ENCODE data around the gene CLDN1. TPM values are rescaled to one million over a fixed set of nuclear protein-coding genes. Genes with fewer than 3 reads are reported as not detected.

The CLDN1 gene
- total and polyA plus RNA-seq, 2 of the 13 experiments (the other 11 are each of a cell fraction or from before 2014, with no cell fraction given) = 42.7 to 51.6 TPM

- Histone ChIP-seq H4K20me1 (ENCODE audit: insufficient read depth, low read length) (no peaks in the 10 kb centered on the region), H3K9ac (ENCODE audit: insufficient read depth, low read depth, low read length) (no peak overlapping the region), H3K4me2 (ENCODE audit: low read depth, low read length) (no peak overlapping the region), H3K4me3 (replicated peaks in 1 of 3; ENCODE audit: insufficient read depth in 1 of 3, low read depth in 2 of 3, low read length in 3 of 3) (no peak overlapping the region), H3K4me1 (ENCODE audit: insufficient read depth, low read length) (no peaks in the 10 kb centered on the region), H3K36me3 (replicated peaks in 1 of 2; ENCODE audit: control insufficient read depth in 1 of 2, insufficient read depth in 2 of 2, low read length in 2 of 2) (no peaks in the 10 kb centered on the region), H2AFZ (ENCODE audit: low read length) (no peak overlapping the region), H3K79me2 (ENCODE audit: insufficient read depth, low read length) (no peaks in the 10 kb centered on the region), H3K27ac (ENCODE audit: extremely low read length, insufficient read depth, low read length) (no peak overlapping the region), H3K27me3 (ENCODE audit: control insufficient read depth in 1 of 2, insufficient read depth in 2 of 2, low read length in 2 of 2) (no peaks in the 10 kb centered on the region), H3K9me3 (ENCODE audit: low read length) (no peaks in the 10 kb centered on the region)
- 16% methylated on average over 1 of the region's 1 CpG for WGBS (ENCODE audit: low lambda C conversion rate)
- FAIRE-seq = no peak
- DNase-seq (ENCODE audit: low spot score) = no peak
- ATAC-seq = no peak
- BruUV-seq (replicated peaks) = no TSS peak
- TF ChIP-seq ZSCAN29 (CRISPR knock-in tag; conservative IDR thresholded peaks at IDR 0.05) = no peak
- no peak for TF ChIP-seq ZNF331 (CRISPR knock-in tag; IDR thresholded peaks at IDR 0.05)
- no peak for TF ChIP-seq PLSCR1 (CRISPR knock-in tag; IDR thresholded peaks at IDR 0.05; ENCODE audit: borderline replicate concordance)
- no peak for TF ChIP-seq ZBTB8A (CRISPR knock-in tag; IDR thresholded peaks at IDR 0.05; ENCODE audit: borderline replicate concordance, low read depth)
- no peak for TF ChIP-seq SUZ12 (IDR thresholded peaks at IDR 0.05; ENCODE audit: low read depth, low read length)
- TF ChIP-seq ZNF704 (CRISPR knock-in tag; IDR thresholded peaks at IDR 0.05; ENCODE audit: borderline replicate concordance) = no peak
- TF ChIP-seq ARHGAP35 (CRISPR knock-in tag; IDR thresholded peaks at IDR 0.05; ENCODE audit: borderline replicate concordance) = no peak
- TF ChIP-seq ZNF674 (CRISPR knock-in tag; IDR thresholded peaks at IDR 0.05; ENCODE audit: low read depth) = no peak
- no peak for TF ChIP-seq GLMP (CRISPR knock-in tag; IDR thresholded peaks at IDR 0.05; ENCODE audit: borderline replicate concordance)
- no peak for TF ChIP-seq GPN1 (CRISPR knock-in tag; IDR thresholded peaks at IDR 0.05; ENCODE audit: borderline replicate concordance)
- TF ChIP-seq MTA1 (CRISPR knock-in tag; IDR thresholded peaks at IDR 0.05; ENCODE audit: borderline replicate concordance) = no peak
- no peak for TF ChIP-seq YY1 (IDR thresholded peaks at IDR 0.05; ENCODE audit: insufficient read depth, insufficient replicate concordance, low read depth, low read length)
- TF ChIP-seq ZBTB7A (CRISPR knock-in tag; IDR thresholded peaks at IDR 0.05) = no peak
- no peak for TF ChIP-seq ISL2 (CRISPR knock-in tag; IDR thresholded peaks at IDR 0.05)
- no peak for TF ChIP-seq HNF4G (IDR thresholded peaks at IDR 0.05; ENCODE audit: borderline replicate concordance, low read depth, low read length)
- no peak for TF ChIP-seq HNF4G (CRISPR knock-in tag; IDR thresholded peaks at IDR 0.05; ENCODE audit: borderline replicate concordance, low read depth)
- no peak for TF ChIP-seq ZZZ3 (CRISPR knock-in tag; IDR thresholded peaks at IDR 0.05; ENCODE audit: borderline replicate concordance)
- TF ChIP-seq ZNF564 (CRISPR knock-in tag; IDR thresholded peaks at IDR 0.05) = no peak
- no peak for TF ChIP-seq CC2D1A (CRISPR knock-in tag; IDR thresholded peaks at IDR 0.05)
- no peak for TF ChIP-seq HNRNPUL1 (IDR thresholded peaks at IDR 0.05; ENCODE audit: low read depth, low read length)
- no peak for TF ChIP-seq CCAR2 (optimal IDR thresholded peaks at IDR 0.05; ENCODE audit: low read depth, low read length)
- in situ Hi-C loops (cut with HindIII; ENCODE audit: extremely low pct_ligation_motif_present, low pct_unique_long_range_greater_than_20kb) (no loop called here), intact Hi-C loops (cut with micrococcal nuclease; ENCODE audit: unreplicated experiment) (no loop called here)
- CTCF ChIA-PET (ENCODE audit: low intra/inter-chr PET ratio, low total read pairs) = no interaction called here
- POLR2A ChIA-PET = no interaction called here
Measured at GRCh38 chr3:190266913-190267290, 55.3 kb downstream of the CLDN1 start.
